HG03139 (cell line): ENCODE results near the gene LEMD1.
"Not testable (repeated sequence)": the region's sequence is repeated elsewhere in the genome, so short reads cannot be mapped to it uniquely, and the experiment has no call there.

ENCODE experiments used
- ATAC-seq: cut with Tn5 transposase; IDR thresholded peaks from one replicate; pipeline ENCODE4 v1.9.1; 2021; ENCODE audit not compliant: unreplicated experiment

Gene LEMD1

DNA sequence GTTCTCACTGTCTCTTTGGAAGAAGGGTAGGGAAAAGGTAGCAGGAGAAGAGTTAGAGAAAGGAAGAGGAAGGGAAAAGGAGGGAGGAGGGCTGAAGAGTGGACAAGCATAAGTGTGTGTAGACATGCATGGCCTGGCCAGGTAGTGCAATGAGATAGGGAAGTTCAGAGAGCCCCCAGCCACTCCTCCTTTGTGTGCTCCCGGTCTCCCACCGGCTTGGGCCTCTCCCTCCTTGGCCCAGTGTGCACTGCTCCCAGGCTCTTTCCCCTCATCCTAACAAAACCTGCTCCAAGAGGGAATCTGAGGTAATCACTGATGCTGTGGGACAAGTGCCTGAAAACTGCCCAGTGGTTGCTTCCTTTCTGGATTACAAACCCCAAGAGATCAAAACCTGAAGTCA, 10.3 kb upstream of the LEMD1 start:
- ATAC-seq, result no peak

DNA sequence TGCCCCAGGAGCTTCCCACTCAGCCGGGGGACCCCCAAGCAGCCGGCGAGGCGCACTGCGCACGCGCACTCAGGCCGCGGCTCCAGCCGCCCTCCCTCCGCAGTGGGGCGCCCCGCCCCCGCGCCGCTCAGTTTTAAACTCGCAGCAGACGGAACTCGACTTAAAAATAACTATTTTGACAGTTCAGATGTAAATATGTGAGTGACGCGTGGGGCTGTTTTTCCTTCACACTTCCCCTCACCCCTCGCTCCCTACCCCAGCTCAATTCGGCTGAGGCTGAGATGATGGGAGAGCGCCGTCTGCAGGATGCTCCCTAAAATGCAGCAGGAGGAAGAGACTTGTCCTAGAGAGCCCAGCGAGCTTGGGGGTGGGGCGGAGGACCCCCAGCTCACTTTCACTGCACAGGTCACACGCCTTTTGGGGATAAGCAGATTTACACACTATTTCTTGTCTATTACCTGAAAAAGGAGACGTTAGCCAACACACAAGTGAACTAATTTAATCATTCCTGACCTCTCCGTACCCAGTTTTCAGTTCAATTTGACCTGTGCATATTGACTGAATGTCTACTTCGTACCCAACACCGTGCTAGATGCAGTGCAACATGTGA, 8.9 kb upstream of the LEMD1 start:
- ATAC-seq, result no peak

GRCh38 chr1:205429762-205430695, 8.2 kb upstream of the LEMD1 start:
- ATAC-seq, result no peak

DNA sequence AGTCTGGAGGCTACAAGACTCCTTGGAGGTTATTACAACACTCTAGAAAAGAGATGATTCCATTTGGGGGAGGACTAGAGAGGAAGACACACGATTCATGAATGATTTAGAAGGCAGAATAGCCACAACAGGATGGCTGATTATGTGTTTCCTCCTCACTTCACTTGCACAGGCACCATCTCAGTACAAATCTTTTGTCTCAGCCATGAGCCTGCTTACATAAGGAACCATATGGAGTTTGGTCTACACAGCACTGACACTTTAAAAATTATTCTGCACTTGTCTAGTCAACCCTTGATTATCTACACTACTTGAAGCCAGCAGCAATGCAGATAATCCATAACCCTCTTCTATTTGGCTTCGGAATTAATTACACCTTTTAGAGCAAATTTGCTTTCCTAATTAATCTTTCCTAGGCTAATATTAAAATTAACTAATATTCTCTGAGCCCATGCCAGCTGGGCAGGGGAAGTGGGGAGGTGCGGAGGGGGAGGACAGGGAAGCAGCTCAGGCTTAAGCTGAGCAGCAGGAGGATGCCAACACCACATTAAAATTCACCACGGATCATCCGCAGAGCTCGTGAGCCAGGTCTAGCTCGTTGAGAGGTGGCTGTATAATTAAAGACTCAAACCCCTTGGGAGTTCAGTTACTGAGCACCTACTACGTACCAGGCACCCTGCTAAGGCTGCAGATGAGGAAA, 3.2 kb upstream of the LEMD1 start:
- no peak for ATAC-seq

GRCh38 chr1:205423814-205424399, 2.1 kb upstream of the LEMD1 start:
- ATAC-seq, result no peak

DNA sequence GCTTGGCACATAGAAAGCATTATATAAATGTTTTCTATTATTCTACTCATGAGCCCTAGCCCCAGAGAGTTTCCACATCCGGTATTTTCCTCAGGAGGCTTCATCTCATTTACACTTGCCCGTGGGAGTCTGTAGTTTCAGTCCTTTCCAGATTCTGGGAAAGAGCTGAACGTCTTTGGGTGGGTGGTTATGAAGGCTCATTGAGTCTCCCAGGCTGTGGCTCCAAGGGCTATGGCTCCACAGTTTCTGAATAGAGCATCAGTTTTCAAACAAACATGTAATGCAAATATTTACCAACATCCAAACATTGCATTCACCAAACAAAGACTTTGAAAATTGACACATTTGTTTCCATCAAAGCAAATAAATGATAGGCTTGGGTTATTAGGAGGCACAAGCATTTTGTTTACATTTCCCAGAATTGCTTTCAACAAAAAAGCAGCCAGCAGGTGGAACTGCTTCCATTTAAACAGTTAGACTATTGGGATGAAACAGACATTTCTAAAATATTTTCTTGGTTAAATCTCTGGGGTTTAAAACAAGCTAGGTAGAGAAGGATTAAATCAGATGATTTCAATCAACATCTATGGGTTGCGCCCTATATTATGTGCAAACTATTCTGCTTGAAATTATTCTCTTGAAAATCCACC, 1.3 kb upstream of the LEMD1 start:
- ATAC-seq, result no peak

- ATAC-seq, result no peak
Measured at GRCh38 chr1:205420938-205421337, 918 bp downstream of the LEMD1 start.

GRCh38 chr1:205417870-205418635, 3.8 kb downstream of the LEMD1 start:
- ATAC-seq, result no peak

DNA sequence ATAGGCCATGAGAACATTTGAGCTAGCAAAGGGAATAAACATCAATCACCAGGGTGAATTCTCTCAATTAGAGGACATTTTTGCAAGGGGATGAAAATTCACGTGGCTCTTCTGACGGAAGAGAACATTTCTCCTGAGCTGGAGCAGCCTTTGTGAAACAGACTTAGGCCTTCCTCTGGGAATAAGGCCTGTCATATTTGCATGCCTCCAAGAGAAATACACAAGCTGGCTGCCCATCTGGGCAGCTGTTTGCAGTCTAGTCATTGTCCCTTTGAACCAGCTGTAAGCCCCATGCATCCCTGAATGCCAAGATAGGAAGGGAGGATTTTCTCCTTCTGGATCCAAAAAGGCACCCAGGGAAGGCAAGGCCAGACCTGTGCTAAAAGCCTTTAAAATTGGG, 5.5 kb downstream of the LEMD1 start:
- no peak for ATAC-seq

DNA sequence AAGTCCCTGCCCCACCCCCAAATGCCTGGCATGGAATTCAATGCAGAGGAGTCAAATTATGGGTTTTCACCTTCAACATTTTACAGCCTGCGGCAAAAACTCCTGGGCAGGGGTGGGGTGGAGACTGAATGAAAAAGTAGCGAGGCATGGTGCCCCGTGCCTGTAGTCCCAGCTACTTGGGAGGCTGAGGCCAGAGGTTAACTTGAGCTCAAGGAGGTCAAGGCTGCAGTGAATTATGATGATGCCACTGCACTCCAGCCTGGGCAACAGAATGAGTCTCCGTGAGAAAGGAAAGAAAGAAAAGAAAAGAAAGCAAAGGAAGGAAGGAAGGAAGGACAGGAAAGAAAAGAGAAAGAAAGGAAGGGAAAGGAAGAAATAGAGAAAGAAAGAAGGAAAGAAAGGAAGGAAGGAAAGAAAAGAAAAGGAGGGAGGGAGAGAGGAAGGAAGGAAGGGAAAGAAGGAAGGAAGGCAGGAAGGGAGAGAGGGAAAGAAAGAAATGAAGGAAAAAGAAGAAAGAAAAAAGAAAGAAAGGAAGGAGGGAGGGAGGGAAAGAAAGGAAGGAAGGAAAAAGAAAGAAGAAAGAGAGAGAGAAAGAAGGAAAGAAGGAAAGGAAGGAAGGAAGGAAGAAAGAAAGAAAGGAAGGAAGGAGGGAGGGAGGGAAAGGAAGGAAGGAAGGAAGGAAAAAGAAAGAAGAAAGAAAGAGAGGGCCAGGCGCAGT, 11.1 kb downstream of the LEMD1 start:
- ATAC-seq, result no peak

GRCh38 chr1:205407970-205408369, 13.9 kb downstream of the LEMD1 start:
- no peak for ATAC-seq

DNA sequence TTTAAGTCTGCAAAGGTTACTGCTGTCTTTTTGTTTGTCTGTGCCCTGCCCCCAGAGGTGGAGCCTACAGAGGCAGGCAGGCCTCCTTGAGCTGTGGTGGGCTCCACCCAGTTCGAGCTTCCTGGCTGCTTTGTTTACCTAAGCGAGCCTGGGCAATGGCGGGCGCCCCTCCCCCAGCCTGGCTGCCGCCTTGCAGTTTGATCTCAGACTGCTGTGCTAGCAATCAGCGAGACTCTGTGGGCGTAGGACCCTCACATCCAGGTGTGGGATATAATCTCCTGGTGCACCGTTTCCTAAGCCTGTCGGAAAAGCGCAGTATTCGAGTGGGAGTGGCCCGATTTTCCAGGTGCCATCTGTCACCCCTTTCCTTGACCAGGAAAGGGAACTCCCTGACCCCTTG, 15.6 kb downstream of the LEMD1 start:
- ATAC-seq, result not testable (repeated sequence)

- ATAC-seq, result not testable (repeated sequence)
Measured at GRCh38 chr1:205404484-205404883, 17.4 kb downstream of the LEMD1 start.

- ATAC-seq, result no peak
Measured at GRCh38 chr1:205398586-205398985, 23.3 kb downstream of the LEMD1 start.

DNA sequence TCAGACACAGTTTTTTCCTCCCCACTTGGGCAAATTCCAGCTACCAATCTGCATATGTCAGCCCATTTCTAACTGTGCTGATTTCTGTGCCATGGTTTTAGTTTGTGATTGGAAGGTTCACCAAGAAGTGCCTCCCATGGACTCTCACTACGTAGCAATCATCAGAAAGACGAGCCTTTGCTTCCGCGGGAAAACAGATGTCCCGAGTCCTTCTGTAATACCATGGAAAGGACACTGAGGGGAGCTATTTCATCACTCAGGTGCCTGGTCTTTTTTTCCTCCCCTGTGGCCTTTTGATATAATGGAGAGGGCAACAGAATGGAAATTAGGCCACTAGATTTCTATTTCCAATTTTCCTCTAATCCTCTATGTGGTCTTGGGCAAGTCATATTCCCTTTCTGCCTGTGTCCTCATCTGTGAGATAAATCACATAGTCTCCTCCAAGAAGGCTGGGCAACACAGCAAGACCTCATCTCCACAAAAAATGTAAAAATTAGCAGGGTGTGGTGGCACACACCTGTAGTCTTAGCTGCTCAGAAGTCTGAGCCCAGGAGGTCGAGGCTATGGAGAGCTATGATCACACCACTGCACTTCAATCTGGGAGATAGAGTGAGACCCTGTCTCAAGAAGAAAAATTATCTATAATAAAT, 24.8 kb downstream of the LEMD1 start:
- no peak for ATAC-seq

GRCh38 chr1:205395616-205396015, 26.2 kb downstream of the LEMD1 start:
- ATAC-seq, result no peak

DNA sequence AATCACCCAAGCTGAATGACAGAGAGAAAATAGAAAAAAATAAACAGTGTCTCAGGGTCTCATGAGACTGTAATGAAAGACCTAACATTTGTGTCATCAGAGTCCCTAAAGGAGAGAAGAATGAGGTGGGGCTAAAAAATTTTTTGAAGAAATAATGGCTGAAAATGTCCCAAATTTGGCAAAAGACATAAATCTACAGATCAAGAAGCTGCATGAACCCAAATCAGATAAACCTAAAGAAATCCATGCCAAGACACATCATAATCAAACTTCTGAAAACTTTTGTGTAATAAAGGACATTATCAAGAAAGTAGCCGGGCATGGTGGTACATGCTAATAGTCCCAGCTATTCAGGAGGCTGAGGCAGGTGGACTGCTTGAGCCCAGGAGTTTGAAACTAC, 29.2 kb downstream of the LEMD1 start:
- ATAC-seq, result no peak

DNA sequence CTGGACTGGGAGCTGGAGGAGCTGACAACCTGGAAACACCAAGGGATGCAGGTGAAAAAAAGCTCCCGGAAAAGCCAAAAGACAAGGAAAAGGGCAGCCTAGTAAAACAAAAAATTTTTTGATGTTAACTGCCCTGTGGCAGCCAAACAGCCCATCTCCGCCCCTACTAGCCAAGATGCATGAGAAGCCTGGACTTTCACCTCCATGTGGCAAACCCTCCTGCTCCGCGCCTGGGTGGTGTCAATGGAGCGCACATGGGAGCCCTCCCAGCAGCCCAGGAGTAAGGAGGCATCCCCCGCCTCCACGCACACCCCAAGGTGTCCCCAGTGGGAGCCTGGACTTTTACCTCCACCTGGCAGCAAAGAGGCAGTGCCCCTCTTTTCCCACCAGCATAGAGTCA, 30.5 kb downstream of the LEMD1 start:
- no peak for ATAC-seq

GRCh38 chr1:205387845-205388244, 34.0 kb downstream of the LEMD1 start:
- ATAC-seq, result no peak
